Neural cell (in vitro differentiated cells): ENCODE results near the gene NAPG. TPM values are rescaled to one million over a fixed set of nuclear protein-coding genes. Genes with fewer than 3 reads are reported as not detected.

ENCODE experiments used
- H2AFZ ChIP-seq: fragments of 200-600, 300-800 bp; sonication (generic), shearing (Covaris generic); 2 replicates; pipeline ENCODE4 v1.6.0; 2014; ENCODE audit warnings: low read depth, mild to moderate bottlenecking, antibody characterized with exemption, low read length, moderate library complexity
- H3F3A ChIP-seq: fragments of 200-600 bp; shearing (Covaris generic); 2 replicates; pipeline ENCODE4 v1.6.1; 2016; ENCODE audit warnings: mild to moderate bottlenecking, moderate library complexity, mixed read lengths, antibody characterized with exemption, low read length; ENCODE audit not compliant: insufficient read depth, poor library complexity, severe bottlenecking
- H3K27ac ChIP-seq: fragments of 200-600, 300-800 bp; sonication (generic), shearing (Covaris generic); 2 replicates; pipeline ENCODE4 v1.5.1; 2014; ENCODE audit warnings: mild to moderate bottlenecking, low read length, moderate library complexity
- H3K27me3 ChIP-seq: fragments of 300-800, 200-600 bp; sonication (generic), shearing (Covaris generic); 2 replicates; pipeline ENCODE4 v1.6.0; 2014; ENCODE audit warnings: mild to moderate bottlenecking, low read depth, low read length, moderate library complexity; ENCODE audit not compliant: insufficient read depth
- H3K36me3 ChIP-seq: fragments of 300-800, 200-600 bp; sonication (generic), shearing (Covaris generic); 2 replicates; pipeline ENCODE4 v1.5.1; 2014; ENCODE audit warnings: mild to moderate bottlenecking, antibody characterized with exemption, low read length, moderate library complexity; ENCODE audit not compliant: insufficient read depth
- H3K4me2 ChIP-seq: fragments of 300-800, 200-600 bp; sonication (generic), shearing (Covaris generic); 2 replicates; pipeline ENCODE4 v1.6.0; 2014; ENCODE audit warnings: mild to moderate bottlenecking, low read length
- H3K4me3 ChIP-seq: fragments of 300-800, 200-600 bp; sonication (generic), shearing (Covaris generic); 2 replicates; pipeline ENCODE4 v1.5.1; 2014; ENCODE audit warnings: mild to moderate bottlenecking, low read length, moderate library complexity
- H3K79me2 ChIP-seq: fragments of 200-600 bp; shearing (Covaris generic); replicated peaks from 2 replicates; pipeline ENCODE4 v1.6.0; 2014; ENCODE audit warnings: mild to moderate bottlenecking, low read length, moderate library complexity; ENCODE audit not compliant: insufficient read depth
- H3K9ac ChIP-seq: fragments of 300-800, 200-600 bp; sonication (generic), shearing (Covaris generic); 2 replicates; pipeline ENCODE4 v1.6.1; 2016; ENCODE audit warnings: mild to moderate bottlenecking, low read length, mixed read lengths
- H3K9me2 ChIP-seq: fragments of 200-600 bp; shearing (Covaris generic); 2 replicates; pipeline ENCODE4 v1.6.1; 2016; ENCODE audit warnings: mild to moderate bottlenecking, low read length, mixed read lengths; ENCODE audit not compliant: insufficient read depth
- H3K9me3 ChIP-seq: fragments of 200-600, 300-800 bp; sonication (generic), shearing (Covaris generic); 2 replicates; pipeline ENCODE4 v1.6.1; 2016; ENCODE audit warnings: mild to moderate bottlenecking, mixed run types, low read length, moderate library complexity, mixed read lengths
- H4K20me1 ChIP-seq: fragments of 200-600 bp; shearing (Covaris generic); 2 replicates; pipeline ENCODE4 v1.6.1; 2016; ENCODE audit warnings: mild to moderate bottlenecking, mixed run types; ENCODE audit not compliant: insufficient read depth
- EP300 ChIP-seq: fragments of 450-650 bp; conservative IDR thresholded peaks from 2 replicates; pipeline ENCODE4 v1.6.1; 2014; ENCODE audit warnings: antibody characterized with exemption, mild to moderate bottlenecking, moderate library complexity; ENCODE audit not compliant: poor library complexity, severe bottlenecking
- EZH2 ChIP-seq: fragments of 200-600, 300-800 bp; shearing (Covaris generic), sonication (generic); IDR thresholded peaks from 2 replicates; pipeline ENCODE4 v1.6.1; 2014; ENCODE audit warnings: antibody characterized with exemption, low read length, borderline replicate concordance, mild to moderate bottlenecking; ENCODE audit not compliant: insufficient read depth, poor library complexity, severe bottlenecking
- MXI1 ChIP-seq: fragments of 450-650 bp; conservative IDR thresholded peaks from 2 replicates; pipeline ENCODE4 v1.6.1; 2014; ENCODE audit warnings: antibody characterized with exemption, mild to moderate bottlenecking; ENCODE audit not compliant: poor library complexity, severe bottlenecking
- POLR2AphosphoS5 ChIP-seq: IDR thresholded peaks from 2 replicates; pipeline ENCODE4 v1.6.1; 2012
- RAD21 ChIP-seq: fragments of 450-650 bp; conservative IDR thresholded peaks from 2 replicates; pipeline ENCODE4 v1.6.1; 2014; ENCODE audit warnings: antibody characterized with exemption, mild to moderate bottlenecking, moderate library complexity
- REST ChIP-seq: IDR thresholded peaks from 2 replicates; pipeline ENCODE4 v1.6.1; 2012; ENCODE audit warnings: borderline replicate concordance
- SMC3 ChIP-seq: fragments of 450-650 bp; conservative IDR thresholded peaks from 2 replicates; pipeline ENCODE4 v1.6.1; 2014; ENCODE audit warnings: antibody characterized with exemption, mild to moderate bottlenecking, moderate library complexity; ENCODE audit not compliant: poor library complexity
- TAF1 ChIP-seq: IDR thresholded peaks from 2 replicates; pipeline ENCODE4 v1.6.1; 2012; ENCODE audit warnings: low read depth
- polyA plus RNA-seq: library from polyadenylated mRNA; depleted of rRNA; stranded (reverse); fragments of >200 nt; gene quantifications from 2 replicates; pipeline ENCODE4 v1.2.3, GENCODE V29; 2014
- TF ChIP-seq, protein P1 (sequence below): fragments of 450-650 bp; IDR thresholded peaks from 2 replicates; pipeline ENCODE4 v1.5.1; 2014; ENCODE audit warnings: antibody characterized with exemption, mild to moderate bottlenecking, moderate library complexity; ENCODE audit not compliant: poor library complexity, severe bottlenecking

The NAPG gene
- polyA plus RNA-seq, 1 donor from 2014 or later: 93.9 TPM

- no peak overlapping the region for H2AFZ ChIP-seq
- H3K9me2 ChIP-seq: no peaks in the 10 kb centered on the region
- no peaks in the 10 kb centered on the region for H3K79me2 ChIP-seq
- TF ChIP-seq POLR2AphosphoS5: no peak
- TF ChIP-seq REST: no peak
- TF ChIP-seq SMC3: no peak
- no peak for TF ChIP-seq RAD21
- TF ChIP-seq, protein P1, sequence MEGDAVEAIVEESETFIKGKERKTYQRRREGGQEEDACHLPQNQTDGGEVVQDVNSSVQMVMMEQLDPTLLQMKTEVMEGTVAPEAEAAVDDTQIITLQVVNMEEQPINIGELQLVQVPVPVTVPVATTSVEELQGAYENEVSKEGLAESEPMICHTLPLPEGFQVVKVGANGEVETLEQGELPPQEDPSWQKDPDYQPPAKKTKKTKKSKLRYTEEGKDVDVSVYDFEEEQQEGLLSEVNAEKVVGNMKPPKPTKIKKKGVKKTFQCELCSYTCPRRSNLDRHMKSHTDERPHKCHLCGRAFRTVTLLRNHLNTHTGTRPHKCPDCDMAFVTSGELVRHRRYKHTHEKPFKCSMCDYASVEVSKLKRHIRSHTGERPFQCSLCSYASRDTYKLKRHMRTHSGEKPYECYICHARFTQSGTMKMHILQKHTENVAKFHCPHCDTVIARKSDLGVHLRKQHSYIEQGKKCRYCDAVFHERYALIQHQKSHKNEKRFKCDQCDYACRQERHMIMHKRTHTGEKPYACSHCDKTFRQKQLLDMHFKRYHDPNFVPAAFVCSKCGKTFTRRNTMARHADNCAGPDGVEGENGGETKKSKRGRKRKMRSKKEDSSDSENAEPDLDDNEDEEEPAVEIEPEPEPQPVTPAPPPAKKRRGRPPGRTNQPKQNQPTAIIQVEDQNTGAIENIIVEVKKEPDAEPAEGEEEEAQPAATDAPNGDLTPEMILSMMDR: no peak
- no peak overlapping the region for H3K9ac ChIP-seq
- H3K27ac ChIP-seq: no peak overlapping the region
- H3K4me3 ChIP-seq: no peak overlapping the region
- no peak overlapping the region for H3K4me2 ChIP-seq
- no peaks in the 10 kb centered on the region for H3K27me3 ChIP-seq
- no peaks in the 10 kb centered on the region for H3K9me3 ChIP-seq
- no peaks in the 10 kb centered on the region for H4K20me1 ChIP-seq
- no peaks in the 10 kb centered on the region for H3F3A ChIP-seq
- H3K36me3 ChIP-seq: no peaks in the 10 kb centered on the region
These were observed 11.7 kb upstream of the NAPG start for GRCh38 chr18:10514082-10514481.

- no peaks in the 10 kb centered on the region for H3K9me2 ChIP-seq
- H3K79me2 ChIP-seq: no peaks in the 10 kb centered on the region
- no peaks in the 10 kb centered on the region for H3K36me3 ChIP-seq
- no peak overlapping the region for H2AFZ ChIP-seq
- H3K27ac ChIP-seq: no peak overlapping the region
- H3K4me3 ChIP-seq: no peak overlapping the region
- H3K9ac ChIP-seq: no peak overlapping the region
- no peaks in the 10 kb centered on the region for H3K9me3 ChIP-seq
- TF ChIP-seq POLR2AphosphoS5 (no peak), SMC3 (no peak), MXI1 (no peak), EP300 (no peak), EZH2 (no peak), RAD21 (no peak), TAF1 (no peak), REST (no peak)
- TF ChIP-seq, protein P1: no peak
- no peaks in the 10 kb centered on the region for H3F3A ChIP-seq
- no peak overlapping the region for H3K4me2 ChIP-seq
- H4K20me1 ChIP-seq: no peaks in the 10 kb centered on the region
- H3K27me3 ChIP-seq: no peaks in the 10 kb centered on the region
These were observed 11.2 kb upstream of the NAPG start for GRCh38 chr18:10514601-10515000.
